Lower lobe of right lung (tissue), 2 donors: ENCODE data around the gene PRMT7. TPM values are rescaled to one million over a fixed set of nuclear protein-coding genes. Genes with fewer than 3 reads are reported as not detected.

Experiments used
- ATAC-seq, 2 donors: fragments of 200-7000 bp; cut with Tn5 transposase; one replicate each; pipeline ENCODE4 v1.9.1; 2020 to 2022; ENCODE audit warnings: mild to moderate bottlenecking in 2 of 2, moderate library complexity in 2 of 2
- DNase-seq: peaks from one replicate; pipeline ENCODE4 v3.0.0-alpha.2; 2020
- H3K27ac ChIP-seq: fragments of 200-600 bp; one replicate; pipeline ENCODE4 v1.8.0; 2022
- H3K27me3 ChIP-seq: fragments of 200-600 bp; one replicate; pipeline ENCODE4 v1.8.0; 2022; ENCODE audit warnings: low read depth
- H3K36me3 ChIP-seq: fragments of 200-600 bp; one replicate; pipeline ENCODE4 v1.8.0; 2022; ENCODE audit warnings: mild to moderate bottlenecking
- H3K4me1 ChIP-seq: fragments of 200-600 bp; one replicate; pipeline ENCODE4 v1.8.0; 2022
- H3K4me3 ChIP-seq: fragments of 200-600 bp; one replicate; pipeline ENCODE4 v1.8.0; 2022; ENCODE audit warnings: mild to moderate bottlenecking
- H3K9me3 ChIP-seq: fragments of 200-600 bp; one replicate; pipeline ENCODE4 v1.8.0; 2022
- CTCF ChIP-seq: fragments of 200-600 bp; IDR thresholded peaks from one replicate; pipeline ENCODE4 v1.8.0; 2022; ENCODE audit warnings: antibody characterized with exemption, mild to moderate bottlenecking
- intact Hi-C: fragments of 100-400 bp; cut with DNase I; formaldehyde crosslinking; loops from one replicate; pipeline ENCODE4 v1.11.0; 2022
- total RNA-seq: library from RNA; stranded (reverse); fragmentation: NEBNext Ultra II Directional; extraction: Animal tissue kit (Norgen Biotek cat#: 25700); gene quantifications from one replicate; pipeline ENCODE4 v1.2.1, GENCODE V29; 2021
- donor health status: DM: no; HTN: yes; CAD: no; lungs with severe emphysema.

PRMT7 gene
- total RNA-seq, 1 donor from 2014 or later = 36.1 TPM

- H3K4me1 ChIP-seq = no peaks in the 10 kb centered on the region
- ATAC-seq (no peak), DNase-seq (peak; percentile 26)
- H3K9me3 ChIP-seq = no peaks in the 10 kb centered on the region
- no peaks in the 10 kb centered on the region for H3K27me3 ChIP-seq
- no peak overlapping the region for H3K4me3 ChIP-seq
- H3K27ac ChIP-seq = no peak overlapping the region
- no peak for TF ChIP-seq CTCF
- H3K36me3 ChIP-seq = no peaks in the 10 kb centered on the region
- intact Hi-C loops = no loop called here
These were observed 73.7 kb downstream of the PRMT7 start for GRCh38 chr16:68384288-68385161.

GRCh38 chr16:68385371-68385770, 74.6 kb downstream of the PRMT7 start:
- no peaks in the 10 kb centered on the region for H3K36me3 ChIP-seq
- H3K4me3 ChIP-seq = no peak overlapping the region
- no peak for DNase-seq
- TF ChIP-seq CTCF = no peak
- no peaks in the 10 kb centered on the region for H3K9me3 ChIP-seq
- no peaks in the 10 kb centered on the region for H3K27me3 ChIP-seq
- H3K27ac ChIP-seq = no peak overlapping the region
- H3K4me1 ChIP-seq = no peaks in the 10 kb centered on the region
- no peak for ATAC-seq
- intact Hi-C loops = no loop called here

- no peaks in the 10 kb centered on the region for H3K27me3 ChIP-seq
- H3K27ac ChIP-seq = no peak overlapping the region
- H3K4me1 ChIP-seq = no peaks in the 10 kb centered on the region
- intact Hi-C loops = no loop called here
- H3K4me3 ChIP-seq = no peak overlapping the region
- H3K9me3 ChIP-seq = no peaks in the 10 kb centered on the region
- H3K36me3 ChIP-seq = no peaks in the 10 kb centered on the region
- peak; percentile 55 for DNase-seq
- peak; percentile 35 to 47 for ATAC-seq
- TF ChIP-seq CTCF = no peak
These were observed 75.8 kb downstream of the PRMT7 start for GRCh38 chr16:68386628-68387027.

- peak; percentile 33 to 38 for ATAC-seq
- intact Hi-C loops = no loop called here
These were observed 76.5 kb downstream of the PRMT7 start for GRCh38 chr16:68387301-68387700.

GRCh38 chr16:68388124-68388523, 77.3 kb downstream of the PRMT7 start:
- H3K4me3 ChIP-seq = no peak overlapping the region
- no peaks in the 10 kb centered on the region for H3K4me1 ChIP-seq
- H3K27me3 ChIP-seq = no peaks in the 10 kb centered on the region
- peak in 1 of 2 donors; percentile 11 for ATAC-seq
- no peak for TF ChIP-seq CTCF
- H3K36me3 ChIP-seq = no peaks in the 10 kb centered on the region
- peak; percentile 22 for DNase-seq
- H3K9me3 ChIP-seq = no peaks in the 10 kb centered on the region
- intact Hi-C loops = no loop called here
- no peak overlapping the region for H3K27ac ChIP-seq

More at GRCh38 chr16:68387301-68387700, 76.5 kb downstream of the PRMT7 start:
- no peaks in the 10 kb centered on the region for H3K4me1 ChIP-seq
- no peak overlapping the region for H3K4me3 ChIP-seq
- no peaks in the 10 kb centered on the region for H3K9me3 ChIP-seq
- DNase-seq = peak; percentile 57
- no peaks in the 10 kb centered on the region for H3K27me3 ChIP-seq
- H3K27ac ChIP-seq = no peak overlapping the region
- no peak for TF ChIP-seq CTCF
- H3K36me3 ChIP-seq = no peaks in the 10 kb centered on the region
